ENCODE results near the gene PLEKHN1.

PLEKHN1 gene

GRCh38 chr1:932776-933602 is 33.3 kb upstream of the PLEKHN1 start:
- H3K27ac Mint-ChIP-seq, result peak overlapping the region in 1 of 3 experiments; percentile 25
- no peak for TF ChIP-seq CTCF (IDR thresholded peaks at IDR 0.05; ENCODE audit: unreplicated experiment in 3 of 3)
- peaks cover 40% of the 10 kb centered on the region for H3K4me1 Mint-ChIP-seq
- no peaks in the 10 kb centered on the region for H3K9me3 Mint-ChIP-seq
- peaks cover 36% of the 10 kb centered on the region for H3K27me3 Mint-ChIP-seq (ENCODE audit: low read depth)
- peak overlapping the region; percentile 37 to 53 (median 38) for H3K4me3 Mint-ChIP-seq
- peaks cover 14% of the 10 kb centered on the region for H3K36me3 Mint-ChIP-seq (ENCODE audit: low read depth)

- Mint-ChIP-seq H3K4me3 (peak overlapping the region; percentile 37 to 53 (median 38)), H3K9me3 (no peaks in the 10 kb centered on the region), H3K27ac (peak overlapping the region in 1 of 3 experiments; percentile 25), H3K27me3 (ENCODE audit: low read depth) (peaks cover 37% of the 10 kb centered on the region), H3K4me1 (peaks cover 46% of the 10 kb centered on the region), H3K36me3 (ENCODE audit: low read depth) (peaks cover 14% of the 10 kb centered on the region)
- TF ChIP-seq CTCF (IDR thresholded peaks at IDR 0.05; ENCODE audit: unreplicated experiment in 3 of 3), result no peak
Observed at GRCh38 chr1:933603-933940, 32.7 kb upstream of the PLEKHN1 start.

GRCh38 chr1:934991-935750 is 31.1 kb upstream of the PLEKHN1 start:
- peaks cover 46% of the 10 kb centered on the region for H3K4me1 Mint-ChIP-seq
- H3K36me3 Mint-ChIP-seq (ENCODE audit: low read depth), result peaks cover 7% of the 10 kb centered on the region
- H3K4me3 Mint-ChIP-seq, result peak overlapping the region; percentile 64 to 81 (median 76)
- H3K27ac Mint-ChIP-seq, result peak overlapping the region; percentile 56 to 90 (median 75)
- H3K9me3 Mint-ChIP-seq, result no peaks in the 10 kb centered on the region
- no peak for TF ChIP-seq CTCF (IDR thresholded peaks at IDR 0.05; ENCODE audit: unreplicated experiment in 3 of 3)
- H3K27me3 Mint-ChIP-seq (ENCODE audit: low read depth), result peaks cover 38% of the 10 kb centered on the region

GRCh38 chr1:935751-936231 is 30.5 kb upstream of the PLEKHN1 start:
- H3K27me3 Mint-ChIP-seq (ENCODE audit: low read depth), result peaks cover 38% of the 10 kb centered on the region
- H3K4me3 Mint-ChIP-seq, result peak overlapping the region; percentile 49 to 56 (median 54)
- peak overlapping the region in 2 of 3 experiments; percentile 56 to 75 for H3K27ac Mint-ChIP-seq
- H3K4me1 Mint-ChIP-seq, result peaks cover 46% of the 10 kb centered on the region
- TF ChIP-seq CTCF (IDR thresholded peaks at IDR 0.05; ENCODE audit: unreplicated experiment in 3 of 3), result no peak
- H3K36me3 Mint-ChIP-seq (ENCODE audit: low read depth), result peaks cover 7% of the 10 kb centered on the region
- H3K9me3 Mint-ChIP-seq, result no peaks in the 10 kb centered on the region

GRCh38 chr1:936348-937264 is 29.7 kb upstream of the PLEKHN1 start:
- no peak for TF ChIP-seq CTCF (IDR thresholded peaks at IDR 0.05; ENCODE audit: unreplicated experiment in 3 of 3)
- H3K9me3 Mint-ChIP-seq, result no peaks in the 10 kb centered on the region
- H3K36me3 Mint-ChIP-seq (ENCODE audit: low read depth), result peaks cover 2% of the 10 kb centered on the region
- peaks cover 44% of the 10 kb centered on the region for H3K4me1 Mint-ChIP-seq
- H3K4me3 Mint-ChIP-seq, result peak overlapping the region in 2 of 3 experiments; percentile 27 to 34
- H3K27me3 Mint-ChIP-seq (ENCODE audit: low read depth), result peaks cover 31% of the 10 kb centered on the region
- no peak overlapping the region for H3K27ac Mint-ChIP-seq

All from nephron (organoid).